Measurements from ENCODE around the gene ITGB1.

ITGB1 gene

DNA sequence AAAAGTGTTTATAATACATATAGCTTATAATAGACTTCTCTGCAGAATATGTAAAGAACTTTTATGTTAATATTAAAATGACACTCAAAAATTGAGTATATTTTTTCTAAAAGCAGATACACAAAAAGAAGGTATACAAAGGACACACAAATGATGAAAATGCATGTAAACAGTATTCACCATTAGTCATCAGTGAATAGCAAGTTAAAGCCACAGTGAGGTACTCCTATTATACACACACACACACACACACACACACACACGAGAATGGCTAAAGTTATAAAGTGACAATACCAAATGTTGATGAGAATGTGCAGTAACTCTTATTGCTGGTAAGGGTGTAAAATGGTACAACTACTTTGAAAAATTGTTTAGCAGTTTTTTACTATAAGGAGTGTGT, 92.9 kb downstream of the ITGB1 start:
- no peak for DNase-seq

DNA sequence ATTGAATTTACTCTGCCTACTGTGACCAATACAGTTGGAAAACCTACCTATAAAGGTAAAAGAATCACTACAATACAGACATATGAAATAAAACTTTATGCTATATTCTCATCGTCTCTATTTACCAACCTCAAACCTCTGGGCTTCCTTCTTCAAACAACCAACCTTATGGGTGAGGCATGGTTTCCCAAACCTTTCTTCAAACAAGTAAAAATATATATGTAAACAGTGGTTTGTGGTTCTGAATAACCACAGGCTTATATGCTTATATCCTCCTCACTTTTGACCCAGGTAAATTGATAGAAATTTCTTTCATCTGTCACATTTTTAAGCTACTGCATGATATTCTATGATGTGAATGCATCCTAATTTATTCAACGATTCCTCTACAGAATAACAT, 103.6 kb downstream of the ITGB1 start:
- DNase-seq: no peak

DNA sequence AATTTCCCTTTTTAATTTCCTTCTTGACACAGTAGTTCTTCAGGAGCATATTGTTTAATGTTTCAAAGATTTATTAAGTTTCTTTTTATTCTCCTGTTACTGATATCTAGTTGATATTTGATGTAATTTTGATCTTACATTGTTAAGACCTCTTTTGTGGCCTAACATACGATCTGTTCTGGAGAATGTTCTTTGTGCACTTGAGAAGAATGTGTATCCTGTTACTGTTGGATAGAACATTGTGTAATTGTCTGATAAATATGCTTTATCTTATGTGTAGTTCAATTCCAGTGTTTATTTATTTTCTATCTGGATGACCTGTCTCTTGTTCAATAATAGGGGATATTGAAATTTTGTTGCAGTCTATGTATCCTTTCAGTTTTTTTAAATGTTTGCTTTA, 106.7 kb downstream of the ITGB1 start:
- DNase-seq: no peak
